ENCODE data around the gene THAP11.
A peak's percentile ranks its signal among the peaks of the same experiment; 100 is the strongest.
"Not testable (repeated sequence)": the region's sequence is repeated elsewhere in the genome, so short reads cannot be mapped to it uniquely, and the experiment has no call there.

The THAP11 gene

GRCh38 chr16:67837190-67837589 is 4.9 kb upstream of the THAP11 start:
- DNase-seq = not testable (repeated sequence)

DNA sequence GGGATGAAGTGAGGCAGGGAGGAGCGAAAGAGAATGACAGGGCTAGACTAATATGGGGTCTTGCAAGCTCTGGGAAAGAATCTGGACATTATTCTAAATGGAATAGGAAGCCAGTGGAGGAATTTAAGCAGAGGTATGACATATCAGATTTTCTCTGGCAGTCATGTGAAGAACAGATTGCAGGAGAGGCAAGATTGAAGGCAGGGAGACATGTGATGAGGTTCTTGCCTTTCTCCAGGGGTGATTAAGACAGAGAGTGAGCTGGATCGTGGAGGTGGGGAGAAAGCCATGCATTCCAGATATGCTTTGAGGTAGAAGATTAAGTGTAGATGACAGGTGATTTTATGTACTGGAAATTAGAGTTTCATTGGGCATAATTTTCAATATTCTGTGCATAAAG is 4.3 kb upstream of the THAP11 start:
- DNase-seq = no peak

DNA sequence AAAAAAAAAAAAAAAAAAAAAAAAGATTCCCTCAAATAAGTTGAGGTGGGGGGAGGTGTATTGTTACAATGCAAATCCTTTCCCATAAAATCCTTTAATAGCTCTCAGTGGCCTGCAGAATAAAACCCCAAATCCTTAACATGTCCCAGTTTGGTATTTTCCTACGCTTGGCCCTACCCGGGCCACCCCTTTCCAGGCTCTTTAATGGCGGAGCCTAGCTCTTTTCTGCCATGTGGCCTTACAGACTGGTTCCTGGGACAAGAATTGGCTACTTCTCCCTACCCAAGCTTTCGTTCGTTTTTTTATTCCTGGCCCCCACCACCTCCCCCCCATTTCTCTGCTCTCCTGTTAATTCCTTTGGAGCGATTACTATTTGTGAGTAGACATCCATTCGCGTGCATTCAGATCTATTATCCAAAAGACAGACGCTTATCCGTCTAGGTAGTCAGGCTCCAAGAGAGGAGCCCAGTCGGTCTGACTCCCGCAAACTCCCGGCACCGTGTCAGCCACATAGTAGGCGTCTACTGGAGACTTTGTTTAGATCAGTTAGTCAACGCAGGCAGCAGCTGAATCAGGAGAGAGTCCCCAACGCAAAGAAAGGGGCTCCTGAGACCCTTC is 813 bp upstream of the THAP11 start:
- no peak for DNase-seq

- peak; percentile 79 for DNase-seq
Measured at GRCh38 chr16:67842509-67843342, 606 bp downstream of the THAP11 start.

GRCh38 chr16:67843343-67843765 is 1.2 kb downstream of the THAP11 start:
- no peak for DNase-seq

- DNase-seq = no peak
Measured at GRCh38 chr16:67844497-67844896, 2.4 kb downstream of the THAP11 start.

DNA sequence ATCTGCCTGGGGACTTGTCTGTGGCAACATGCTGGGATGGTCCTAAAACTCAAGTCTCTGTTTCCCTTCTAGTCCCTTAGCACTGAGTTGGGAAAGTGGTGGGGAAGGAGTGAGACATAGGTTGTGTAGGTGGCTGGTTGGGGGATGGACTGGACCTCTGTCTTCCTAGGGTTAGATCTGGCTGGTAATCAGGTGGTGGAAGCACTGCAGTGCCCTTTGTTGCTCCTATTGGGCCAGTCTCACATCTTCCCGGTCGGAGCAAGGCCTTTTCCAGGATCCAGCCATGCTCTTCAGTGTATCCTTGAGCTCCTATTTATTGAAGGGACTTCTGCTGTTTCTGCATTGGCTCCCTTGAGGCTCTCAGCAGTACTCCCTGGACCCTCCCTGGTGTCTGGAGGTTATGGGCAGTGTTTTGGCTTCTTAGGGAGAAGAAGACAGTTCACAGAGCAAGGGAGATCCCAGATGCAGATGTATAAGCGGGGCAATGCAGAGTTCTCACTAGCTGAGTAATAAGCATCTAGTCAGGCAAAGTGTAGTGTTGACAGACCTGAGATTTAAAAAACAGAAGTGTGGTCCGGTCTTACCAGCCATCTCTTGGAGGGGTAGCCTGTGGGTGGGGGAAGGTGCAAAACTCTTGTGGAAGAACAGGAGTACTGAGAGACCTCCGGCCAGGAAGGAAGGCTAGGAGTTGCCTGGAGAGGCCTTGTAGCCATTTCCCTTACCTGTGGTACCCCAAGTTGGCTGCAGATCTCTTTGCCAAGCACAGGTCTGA is 3.4 kb downstream of the THAP11 start:
- DNase-seq = peak; percentile 27

DNA sequence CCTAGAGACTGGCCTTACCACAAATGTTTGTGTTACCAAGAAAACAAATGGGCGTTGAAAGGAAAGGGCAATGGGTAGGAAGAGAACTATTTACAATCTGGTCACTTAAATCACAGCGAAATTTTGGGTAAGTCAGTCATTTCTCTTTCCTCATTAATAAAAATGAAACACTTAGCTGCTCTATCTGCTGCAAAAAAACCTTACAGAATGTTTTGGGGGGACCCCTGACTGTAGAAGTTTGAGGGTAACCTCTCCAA is 3.9 kb downstream of the THAP11 start:
- DNase-seq = no peak

DNA sequence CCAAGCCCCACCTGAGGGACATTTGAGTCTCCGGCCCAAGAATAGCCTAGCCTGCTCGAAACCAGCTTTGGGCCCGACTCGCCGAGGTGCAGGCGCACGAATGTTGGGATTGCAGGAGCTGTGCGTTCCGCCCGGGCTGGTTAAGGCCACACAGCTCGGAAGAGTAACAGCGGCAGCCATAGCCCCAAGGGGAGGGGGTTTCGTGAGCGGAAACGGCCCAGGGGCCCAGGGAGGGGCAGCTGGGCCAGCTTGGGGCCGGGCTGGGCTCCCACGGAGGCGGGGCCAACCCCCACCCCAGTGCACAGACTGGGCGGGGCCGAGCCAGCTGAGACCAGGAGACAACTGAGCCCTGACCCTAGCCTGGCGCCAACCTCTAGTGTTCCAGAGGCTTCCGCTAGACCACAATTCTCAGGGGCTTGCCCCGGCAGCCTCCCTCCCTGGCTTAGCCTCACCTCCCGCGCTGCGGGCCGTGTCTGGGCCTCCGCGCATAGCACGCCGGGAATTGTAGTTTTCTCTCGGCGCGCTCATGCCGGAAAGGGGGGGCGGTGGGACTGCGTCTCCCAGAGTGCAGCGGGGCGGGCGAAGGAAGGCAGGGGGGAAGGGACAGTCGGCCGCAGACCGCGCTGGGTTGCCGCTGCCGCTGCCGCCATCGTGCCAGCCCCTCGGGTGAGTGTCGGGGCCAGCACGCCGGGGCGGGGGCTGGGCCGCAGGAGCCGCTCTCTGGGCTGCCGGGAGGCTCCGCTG is 4.4 kb downstream of the THAP11 start, which contains the start of gene NUTF2:
NUTF2 (plus strand) TSS at position 614 of the 744 bp plus-strand sequence. CDS start 18,198 bp downstream, outside the sequence.
- DNase-seq = peak; percentile 98

GRCh38 chr16:67847064-67847861 is 5.1 kb downstream of the THAP11 start, which contains the start of gene CENPT:
CENPT (minus strand) TSS chr16:67847693; CDS start chr16:67833859, 13,834 bp downstream.
- DNase-seq = peak; percentile 81

GRCh38 chr16:67848118-67848517 is 6.0 kb downstream of the THAP11 start:
- no peak for DNase-seq

DNA sequence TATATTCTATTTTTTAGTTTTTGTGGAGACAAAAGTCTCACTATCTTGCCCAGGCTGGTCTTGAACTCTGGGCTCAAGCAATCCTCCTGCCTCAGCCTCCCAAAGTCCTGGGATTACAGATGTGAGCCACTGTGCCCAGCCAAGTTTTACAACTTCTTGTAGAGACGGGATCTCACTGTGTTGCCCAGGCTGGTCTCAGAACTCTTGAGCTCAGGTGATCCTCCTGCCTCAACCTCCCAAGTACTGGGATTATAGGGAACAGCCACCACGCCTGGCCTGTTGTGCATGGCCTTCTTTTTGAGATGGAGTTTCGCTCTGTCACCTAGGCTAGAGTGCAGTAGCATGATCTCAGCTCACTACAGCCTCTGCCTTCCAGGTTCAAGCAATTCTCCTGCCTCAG is 11.6 kb downstream of the THAP11 start:
- DNase-seq = no peak

DNA sequence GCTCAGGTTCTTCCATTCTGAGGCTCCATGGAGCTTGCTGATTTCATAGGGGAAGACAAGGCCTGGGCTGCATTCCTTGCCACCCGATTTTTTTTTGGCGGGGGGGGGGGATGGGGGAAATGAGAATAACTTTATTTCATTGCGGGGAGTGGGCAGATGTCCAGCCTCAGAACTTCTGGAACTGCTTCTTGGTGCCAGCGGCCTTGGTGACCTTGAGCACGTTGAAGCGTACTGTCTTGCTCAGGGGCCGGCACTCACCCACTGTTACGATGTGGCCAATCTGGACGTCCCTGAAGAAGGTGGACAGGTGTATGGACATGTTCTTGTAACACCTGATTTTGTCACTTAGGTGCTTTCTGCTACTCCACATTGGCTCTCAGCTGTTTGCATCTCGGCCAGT is 13.7 kb downstream of the THAP11 start:
- DNase-seq = no peak

DNA sequence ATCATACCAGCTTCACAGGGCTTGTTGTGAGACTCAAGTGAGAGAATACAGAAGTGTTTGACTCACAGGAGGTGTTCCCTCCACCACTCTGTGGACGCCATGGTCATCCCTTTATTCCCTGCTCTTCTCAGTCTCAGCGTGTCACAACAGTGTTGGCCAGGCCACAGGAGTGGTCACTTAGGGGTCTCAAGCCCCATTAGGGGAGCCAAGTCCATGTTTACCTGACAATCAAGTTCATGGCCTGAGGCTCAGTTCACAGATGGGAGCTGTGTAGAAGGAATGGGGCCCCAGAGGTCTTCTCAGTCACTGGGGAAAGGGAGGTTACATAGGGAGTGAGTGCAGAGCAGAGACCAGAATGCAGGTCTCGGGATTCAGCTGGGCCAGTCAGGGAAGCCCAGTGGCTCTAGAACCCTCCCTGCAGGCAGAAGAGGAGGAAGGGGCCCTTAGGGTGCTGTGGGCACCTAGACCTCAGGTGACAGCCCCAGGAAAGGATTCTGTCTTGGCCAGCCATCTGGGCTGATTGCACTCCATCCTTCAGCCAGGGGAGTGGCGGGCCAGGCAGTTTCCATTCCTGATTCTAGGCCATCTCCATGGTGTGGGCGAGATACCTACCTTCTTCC is 14.9 kb downstream of the THAP11 start:
- no peak for DNase-seq

GRCh38 chr16:67857547-67858233 is 15.6 kb downstream of the THAP11 start:
- DNase-seq = peak; percentile 50

DNA sequence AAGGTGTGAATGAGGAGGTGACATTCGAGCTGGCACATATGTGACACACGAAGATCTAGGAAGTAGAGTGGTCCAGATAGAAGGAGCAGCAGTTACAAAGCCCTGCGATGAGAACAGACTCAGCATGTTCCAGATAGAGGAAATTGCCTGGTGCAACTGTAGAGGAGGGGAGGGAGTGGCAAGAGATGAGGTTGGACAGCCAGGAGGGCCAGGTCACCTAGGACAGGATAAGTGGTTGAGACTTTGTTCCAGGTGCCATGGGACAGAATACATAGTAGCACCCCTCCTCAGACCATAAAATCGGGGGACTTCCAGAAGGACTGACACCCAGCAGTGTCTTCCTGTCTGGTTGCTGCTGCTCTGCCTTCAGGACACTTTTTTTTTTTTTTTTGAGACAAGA is 16.4 kb downstream of the THAP11 start:
- no peak for DNase-seq

DNA sequence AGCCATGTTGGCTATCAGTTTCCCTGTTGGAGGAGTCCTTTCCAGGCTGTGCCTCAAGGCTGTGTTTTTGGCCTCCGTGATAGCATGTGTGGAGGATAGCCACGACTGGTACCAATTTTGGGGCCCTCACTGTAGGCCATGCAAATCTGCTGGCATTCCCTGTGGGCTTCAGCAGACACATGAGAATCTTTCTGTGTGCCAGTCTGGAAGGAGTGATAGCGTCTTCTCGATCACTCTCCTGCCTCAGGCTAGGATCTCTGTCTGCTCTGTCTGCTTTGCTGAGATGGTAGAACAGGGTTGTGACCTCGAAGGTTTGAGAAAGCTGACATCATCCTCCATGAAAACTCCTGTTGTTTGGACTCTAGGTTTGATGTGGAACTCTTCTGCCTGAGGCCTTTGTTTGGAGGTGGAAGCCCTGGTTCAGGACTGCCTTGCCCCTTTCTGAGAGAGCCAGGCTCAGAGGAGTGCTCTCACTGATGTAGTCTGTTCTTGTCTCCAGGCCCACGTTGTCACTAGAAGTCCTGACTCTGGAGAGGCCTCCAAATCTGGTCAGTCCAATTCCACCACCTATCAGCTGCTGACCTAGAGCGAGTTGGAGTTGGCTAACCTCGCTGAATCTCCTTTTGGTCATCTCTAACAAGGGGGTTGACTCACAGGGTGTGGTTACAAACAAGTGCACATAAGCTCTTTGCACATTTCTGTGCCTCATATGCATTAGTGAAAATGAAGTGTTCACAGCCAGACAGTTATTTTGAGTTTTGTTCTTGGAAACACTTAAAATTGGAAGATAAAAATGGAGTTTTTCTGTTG is 18.7 kb downstream of the THAP11 start:
- DNase-seq = no peak

DNA sequence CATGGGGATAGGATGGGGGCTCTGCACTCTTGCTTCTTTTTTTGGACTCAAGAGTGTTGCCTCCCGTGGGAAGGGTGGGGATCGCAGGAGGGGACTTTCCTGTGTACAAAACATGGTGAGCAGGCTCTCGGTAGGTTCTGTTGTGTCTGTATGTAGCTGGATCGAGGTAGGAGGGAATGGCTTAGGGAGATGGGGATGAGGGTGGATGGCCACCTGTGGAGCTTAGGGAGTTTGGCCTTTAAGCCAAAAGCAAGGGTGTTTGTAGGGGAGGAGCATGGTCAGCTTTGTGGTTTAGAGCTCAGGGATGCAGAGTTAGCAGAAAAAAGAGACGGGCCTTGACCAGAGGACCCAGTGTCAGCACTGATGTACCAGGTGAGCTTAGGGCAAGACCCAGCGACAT is 19.8 kb downstream of the THAP11 start:
- no peak for DNase-seq

GRCh38 chr16:67862623-67863583 is 20.8 kb downstream of the THAP11 start:
- no peak for DNase-seq
